GM18519 (cell line): ENCODE measurements around the gene BAG3.
"Not testable (repeated sequence)": the region's sequence is repeated elsewhere in the genome, so short reads cannot be mapped to it uniquely, and the experiment has no call there.

Experiments used
- ATAC-seq: cut with Tn5 transposase; IDR thresholded peaks from one replicate; pipeline ENCODE4 v1.9.1; 2021; ENCODE audit warnings: mild to moderate bottlenecking, moderate library complexity; ENCODE audit not compliant: unreplicated experiment, low FRiP score

Gene BAG3

GRCh38 chr10:119687192-119688032, 36.2 kb downstream of the BAG3 start:
- no peak for ATAC-seq

GRCh38 chr10:119688033-119688508, 36.9 kb downstream of the BAG3 start:
- ATAC-seq, result peak; percentile 44

- no peak for ATAC-seq
Observed at GRCh38 chr10:119689016-119689580, 37.9 kb downstream of the BAG3 start.

- ATAC-seq, result no peak
Observed at GRCh38 chr10:119691726-119692125, 40.5 kb downstream of the BAG3 start.

DNA sequence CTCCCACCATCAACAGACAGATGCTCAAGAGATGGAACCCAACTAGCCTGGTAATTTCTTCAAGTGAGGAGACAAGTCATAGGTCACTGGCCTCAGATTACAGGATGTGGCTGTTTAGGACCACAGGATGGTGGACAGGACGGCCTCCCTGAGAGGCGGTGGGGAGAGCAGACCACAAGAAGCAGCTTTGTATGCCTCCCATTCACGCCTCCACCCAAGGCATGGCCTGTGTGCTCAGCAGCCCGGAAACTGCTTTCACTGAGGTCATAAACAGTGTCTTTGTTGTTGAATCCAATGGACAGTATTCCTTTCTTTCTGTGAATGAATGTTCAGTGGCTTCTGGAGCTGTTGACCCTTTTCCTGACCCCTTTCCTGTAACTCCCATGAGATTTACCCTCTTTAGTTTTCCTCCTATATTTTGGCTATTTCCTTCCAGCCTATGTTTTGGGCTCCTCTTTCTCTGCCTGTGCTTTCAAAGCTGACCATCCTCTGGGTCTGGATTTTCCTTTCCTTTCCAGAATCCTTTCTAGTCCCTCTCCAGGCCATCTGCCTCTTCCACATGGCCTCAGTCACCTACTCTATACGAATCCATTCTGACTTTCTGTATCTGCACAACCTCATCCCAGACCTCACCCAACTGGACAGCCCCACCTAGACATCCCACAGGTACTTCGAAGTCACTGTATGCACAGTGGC, 42.2 kb downstream of the BAG3 start:
- ATAC-seq, result peak; percentile 49

GRCh38 chr10:119694608-119695007, 43.4 kb downstream of the BAG3 start:
- no peak for ATAC-seq

GRCh38 chr10:119700321-119700954, 49.3 kb downstream of the BAG3 start:
- ATAC-seq, result peak; percentile 53

DNA sequence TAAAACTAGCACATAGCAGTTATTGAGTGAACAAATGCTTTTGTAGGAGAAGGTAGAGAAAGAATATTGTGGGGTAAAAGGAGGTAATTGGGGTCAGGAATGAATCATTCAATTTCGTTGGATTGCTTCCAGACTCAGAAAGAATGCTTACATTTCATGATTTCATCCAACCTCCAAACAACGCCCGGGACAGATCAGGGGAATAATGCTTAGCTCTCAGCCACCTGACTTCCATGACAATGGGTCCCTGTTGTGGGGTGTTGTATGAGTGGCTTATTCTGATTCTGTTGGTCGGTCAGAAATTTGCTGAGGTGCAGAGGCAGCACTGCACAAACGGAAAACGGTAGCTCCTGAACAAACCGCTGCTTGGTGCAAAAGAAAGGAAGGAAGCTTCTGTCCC, 50.7 kb downstream of the BAG3 start:
- no peak for ATAC-seq

DNA sequence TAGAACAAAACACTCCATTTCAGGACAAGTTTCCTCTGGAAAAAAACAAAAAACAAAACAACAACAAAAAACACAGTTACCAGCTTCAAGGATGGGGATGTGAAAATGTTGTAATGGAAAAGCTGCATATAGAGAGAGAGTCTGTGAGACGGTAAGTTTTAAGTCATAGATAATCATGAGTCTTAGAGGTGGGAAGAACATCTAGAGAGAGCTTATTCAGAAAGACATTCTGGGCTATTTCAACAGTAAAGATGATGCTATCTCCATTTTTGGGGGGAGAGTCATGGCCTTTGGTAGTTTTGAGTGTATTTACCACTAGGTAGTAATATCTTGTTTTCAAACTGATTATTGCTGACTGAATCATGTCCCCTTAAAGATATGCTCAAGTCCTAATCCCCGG, 51.4 kb downstream of the BAG3 start:
- no peak for ATAC-seq

DNA sequence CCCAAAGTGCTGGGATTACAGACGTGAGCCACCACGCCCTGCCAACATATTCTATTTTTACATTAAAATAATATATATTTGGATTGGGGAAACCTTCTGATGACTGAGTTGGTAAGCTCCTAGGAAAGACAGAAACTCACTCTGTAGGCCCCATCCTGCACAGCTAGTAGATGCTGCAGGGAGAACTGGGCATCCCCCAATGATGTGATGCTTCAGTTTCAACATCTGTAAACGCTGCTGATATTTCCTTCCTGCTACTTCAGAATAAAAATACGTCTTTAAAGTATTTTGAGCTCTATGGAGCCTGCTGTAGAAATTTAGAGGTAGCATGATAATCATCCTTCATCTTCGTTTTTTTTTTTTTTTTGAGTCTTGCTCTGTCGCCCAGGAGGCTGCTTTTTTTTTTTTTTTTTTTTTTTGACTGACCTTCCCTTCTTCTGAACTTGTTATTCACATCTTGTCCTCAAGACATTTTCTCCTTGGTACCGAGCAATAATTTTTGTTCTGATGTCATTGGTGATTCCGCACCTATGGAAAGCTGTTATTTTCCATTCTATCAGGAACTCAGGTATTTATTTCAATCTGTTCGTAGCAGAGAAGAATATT, 52.8 kb downstream of the BAG3 start:
- ATAC-seq, result no peak

DNA sequence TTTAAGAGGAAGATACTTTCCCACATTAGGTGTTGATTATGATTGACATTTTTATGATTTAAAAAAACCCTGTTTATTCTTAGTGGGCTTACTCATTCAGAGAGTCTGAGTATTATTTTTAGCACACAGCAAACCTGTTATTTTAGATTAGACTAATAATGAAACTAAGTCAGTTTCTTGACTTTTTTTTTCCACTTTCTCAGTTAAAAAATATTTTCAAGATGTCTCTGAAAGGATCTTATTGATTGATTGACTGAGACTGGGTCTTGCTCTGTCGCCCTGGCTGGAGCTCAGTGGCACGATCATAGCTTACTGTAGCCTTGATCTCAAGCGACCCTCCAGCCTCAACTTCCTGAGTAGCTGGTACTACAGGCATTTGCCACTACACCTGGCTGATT, 54.3 kb downstream of the BAG3 start:
- ATAC-seq, result peak; percentile 40

- no peak for ATAC-seq
Observed at GRCh38 chr10:119706521-119707278, 55.5 kb downstream of the BAG3 start.

- ATAC-seq, result not testable (repeated sequence)
Observed at GRCh38 chr10:119707331-119707730, 56.2 kb downstream of the BAG3 start.

- ATAC-seq, result not testable (repeated sequence)
Observed at GRCh38 chr10:119710935-119711334, 59.8 kb downstream of the BAG3 start.

- ATAC-seq, result no peak
Observed at GRCh38 chr10:119713744-119714483, 62.7 kb downstream of the BAG3 start.

DNA sequence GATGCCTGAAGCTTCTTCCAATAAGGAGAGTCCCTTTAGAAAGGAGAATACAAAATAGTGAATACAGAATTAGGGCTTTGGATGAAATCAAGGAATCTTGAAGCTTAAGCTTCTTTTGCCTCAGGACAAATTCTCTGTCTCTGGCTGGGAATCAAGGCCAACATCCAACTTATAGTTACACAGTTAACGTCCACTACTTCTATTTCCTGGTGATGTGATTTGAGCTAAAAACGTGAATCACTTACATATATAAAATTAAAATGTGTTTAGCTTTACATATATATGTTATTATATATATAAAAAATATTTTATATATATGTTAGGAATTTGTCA, 63.3 kb downstream of the BAG3 start:
- no peak for ATAC-seq

- no peak for ATAC-seq
Observed at GRCh38 chr10:119715628-119716505, 64.7 kb downstream of the BAG3 start.

GRCh38 chr10:119723161-119723560, 72.0 kb downstream of the BAG3 start:
- ATAC-seq, result no peak
